ENCODE data around the gene MC1R.

Gene MC1R

DNA sequence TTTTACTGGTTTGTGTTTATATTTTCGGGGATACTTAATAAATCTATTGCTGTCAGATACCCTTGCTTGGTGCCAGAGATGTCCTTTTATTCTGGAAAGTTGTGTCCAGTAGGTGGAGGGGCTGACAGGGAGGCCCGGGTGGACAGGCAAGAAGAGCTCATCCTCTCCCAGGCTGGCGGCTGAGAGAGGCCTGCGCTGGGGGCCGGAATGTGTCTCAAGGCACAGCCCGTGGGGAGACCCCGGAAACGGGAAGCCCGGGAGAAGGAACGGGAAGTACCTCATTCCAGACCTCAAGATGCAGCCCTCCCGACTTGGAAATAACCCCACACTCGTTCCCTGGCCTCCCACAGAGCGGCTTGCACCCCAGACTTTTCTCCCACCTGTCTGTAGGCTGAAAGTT lies 17.4 kb downstream of the MC1R start:
- DNase-seq = no peak

DNA sequence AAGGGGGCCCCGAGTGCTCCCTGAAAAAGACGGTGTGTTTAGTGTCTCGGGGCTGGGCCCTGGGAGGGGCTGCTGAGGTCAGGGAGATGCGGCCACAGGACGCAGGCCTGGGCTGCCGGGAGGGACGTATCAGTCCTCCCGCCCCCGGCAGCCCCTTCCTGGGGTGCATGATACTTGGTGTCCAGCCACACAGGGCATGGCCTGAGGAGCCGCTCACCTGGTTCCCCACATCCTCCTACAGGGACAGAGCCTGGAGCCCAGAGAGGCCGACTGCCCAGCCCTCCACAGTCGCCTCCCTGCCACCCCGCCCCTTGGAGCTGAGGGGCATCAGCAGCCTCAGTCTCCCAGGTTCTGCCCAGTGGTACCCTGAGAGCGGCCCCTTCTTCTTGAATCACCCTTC lies 17.8 kb downstream of the MC1R start:
- DNase-seq = no peak

DNA sequence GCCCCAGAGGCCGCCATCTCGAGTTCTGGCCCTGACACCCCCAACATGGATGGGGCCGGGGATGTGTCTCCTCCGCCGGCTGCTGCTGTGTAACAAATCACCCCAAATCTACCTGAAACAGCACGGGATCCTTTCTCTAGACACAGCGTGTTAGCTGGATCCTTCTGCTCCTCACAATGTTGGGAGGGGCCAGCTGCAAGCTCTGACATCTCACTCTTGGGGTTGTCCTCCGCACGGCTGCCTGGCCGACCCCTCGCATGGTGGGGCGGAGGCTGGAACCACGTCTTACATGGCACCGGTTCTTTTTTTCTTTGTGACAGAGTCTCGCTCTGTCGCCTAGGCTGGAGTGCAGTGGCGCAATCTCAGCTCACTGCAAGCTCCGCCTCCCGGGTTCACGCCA lies 18.3 kb downstream of the MC1R start:
- DNase-seq = no peak

DNA sequence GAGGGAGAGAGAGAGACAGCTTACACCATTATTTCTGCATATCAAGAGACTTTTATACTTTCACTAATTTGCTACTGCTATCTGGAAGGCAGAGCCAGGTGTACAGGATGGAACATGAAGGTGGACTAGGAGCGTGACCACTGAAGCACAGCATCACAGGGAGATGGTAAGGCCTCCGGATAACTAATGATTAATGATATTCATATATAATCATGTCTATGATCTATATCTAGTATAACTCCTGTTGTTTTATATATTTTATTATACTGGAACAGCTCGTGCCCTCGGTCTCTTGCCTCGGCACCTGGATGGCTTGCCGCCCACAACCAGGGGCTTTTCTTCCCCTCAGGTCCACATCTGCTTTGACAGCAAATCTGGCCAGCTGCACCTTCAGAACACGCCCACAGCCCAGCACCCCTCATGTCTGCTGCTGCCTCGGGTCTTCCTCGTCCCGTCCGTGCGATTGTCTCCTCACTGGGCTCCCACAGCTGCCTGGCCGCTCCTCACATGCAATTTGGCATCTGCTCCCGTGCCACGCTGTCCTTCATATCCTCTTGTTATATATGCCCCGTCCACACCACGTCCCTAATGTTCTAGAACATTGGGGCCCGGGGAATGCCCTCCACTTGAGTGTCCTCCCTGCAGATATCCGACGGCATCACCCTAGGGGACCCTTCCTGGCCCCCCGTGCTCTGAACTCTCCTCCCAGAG lies 19.7 kb downstream of the MC1R start:
- DNase-seq = no peak

DNA sequence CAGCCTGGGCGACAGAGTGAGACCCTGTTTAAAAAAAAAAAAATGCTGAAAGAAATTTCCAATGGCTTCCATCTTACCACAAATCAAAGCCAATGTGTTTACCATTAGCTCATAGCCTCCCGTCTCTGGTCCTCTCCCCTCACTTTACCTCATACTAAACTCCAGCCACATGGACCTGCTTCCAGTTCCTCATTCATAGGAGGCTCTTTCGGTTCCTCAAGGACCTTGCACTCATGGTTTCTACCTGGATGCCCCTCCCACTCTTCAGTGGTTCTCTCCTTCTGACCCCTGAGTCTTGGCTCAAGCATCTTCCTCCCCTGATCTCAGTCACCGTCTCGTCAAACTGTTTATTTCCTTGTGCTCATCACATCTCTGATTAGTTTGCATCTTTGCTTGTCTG lies 26.1 kb downstream of the MC1R start:
- DNase-seq = no peak

DNA sequence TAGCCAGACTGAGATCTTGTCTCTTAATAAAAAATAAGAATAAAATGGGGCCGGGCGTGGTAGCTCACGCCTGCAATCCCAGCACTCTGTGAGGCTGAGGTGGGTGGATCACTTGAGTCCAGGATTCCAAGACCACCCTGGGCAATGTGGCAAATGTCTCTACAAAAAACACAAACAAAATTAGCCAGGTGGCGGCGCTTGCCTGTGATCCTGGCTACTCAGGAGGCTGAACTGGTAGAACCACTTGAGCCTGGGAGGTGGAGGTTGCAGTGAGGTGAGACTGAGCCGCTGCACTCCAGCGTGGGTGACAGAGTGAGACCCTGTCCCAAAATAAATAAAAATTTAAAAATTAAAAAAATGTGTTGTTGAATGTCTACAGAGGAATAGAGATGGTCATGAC lies 27.0 kb downstream of the MC1R start:
- DNase-seq = no peak

DNA sequence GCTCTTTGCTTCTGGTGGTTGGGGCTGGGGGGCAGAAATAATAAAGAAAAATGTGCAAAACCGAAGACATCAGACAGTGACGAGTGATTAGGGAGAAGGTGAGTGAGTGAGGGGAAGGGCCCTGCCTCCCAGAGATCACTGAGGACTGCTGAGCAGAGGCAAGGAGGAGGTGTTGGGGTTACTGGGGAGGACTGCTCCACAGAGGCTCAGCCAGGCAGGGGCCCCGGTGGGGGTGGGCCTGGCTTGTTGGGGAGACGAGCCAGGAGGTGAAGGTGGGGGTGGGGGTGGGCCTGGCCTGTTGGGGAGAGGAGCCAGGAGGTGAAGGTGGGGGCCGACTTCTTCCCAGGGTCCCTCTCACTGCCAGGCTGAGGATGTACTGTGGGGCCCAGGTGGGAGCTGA lies 27.9 kb downstream of the MC1R start:
- no peak for DNase-seq

DNA sequence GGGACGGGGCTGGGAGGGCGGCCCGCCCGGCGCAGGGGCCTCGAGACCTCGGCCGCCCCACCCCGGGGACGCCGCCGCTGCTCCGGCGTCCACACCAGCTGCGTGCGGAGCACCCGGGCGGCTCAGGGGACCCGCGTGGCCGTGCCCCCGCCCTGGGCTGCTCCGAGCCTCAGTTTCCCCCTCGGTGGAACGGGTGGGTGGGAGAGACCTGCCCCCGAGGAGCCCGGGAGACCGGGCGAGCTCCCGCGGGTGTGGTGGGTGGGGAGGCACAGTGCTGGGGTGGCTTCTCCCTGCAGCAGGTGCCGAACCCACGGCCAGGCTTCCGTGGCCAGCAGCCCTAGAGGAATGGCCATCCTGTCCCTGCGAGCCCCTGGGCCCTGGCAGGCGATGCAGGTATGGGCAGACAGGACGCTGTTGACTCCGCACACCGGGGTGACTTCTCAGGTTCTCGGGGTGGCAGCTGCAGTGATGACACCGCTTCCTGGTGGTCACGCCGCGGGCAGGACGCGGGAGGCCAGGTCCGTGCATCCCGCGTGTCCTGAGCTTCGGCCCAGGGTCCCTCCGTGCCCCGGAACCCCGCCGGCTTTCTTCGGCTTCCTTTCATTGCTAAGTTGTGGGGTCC lies 30.6 kb downstream of the MC1R start:
- DNase-seq = no peak

DNA sequence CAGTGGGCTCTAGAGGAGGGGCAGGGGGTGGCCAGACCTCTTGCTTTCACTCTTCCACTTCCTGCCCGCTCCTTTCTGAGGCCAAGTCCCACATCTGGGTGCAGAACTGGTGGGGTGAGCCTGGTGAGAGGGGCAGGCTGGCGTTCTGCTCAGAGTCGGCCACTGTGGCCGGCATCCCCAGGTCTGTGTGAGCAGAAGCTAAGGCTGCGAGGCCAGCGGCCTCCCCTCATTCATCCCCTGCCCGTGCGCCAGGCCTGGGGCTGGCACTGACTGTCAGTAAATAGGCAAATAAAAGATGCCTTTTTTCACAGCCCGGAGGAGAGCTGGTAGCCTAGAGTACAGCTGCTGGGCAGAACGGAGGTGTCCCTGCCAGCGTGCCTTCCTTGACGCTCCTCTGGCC lies 31.1 kb downstream of the MC1R start:
- no peak for DNase-seq

DNA sequence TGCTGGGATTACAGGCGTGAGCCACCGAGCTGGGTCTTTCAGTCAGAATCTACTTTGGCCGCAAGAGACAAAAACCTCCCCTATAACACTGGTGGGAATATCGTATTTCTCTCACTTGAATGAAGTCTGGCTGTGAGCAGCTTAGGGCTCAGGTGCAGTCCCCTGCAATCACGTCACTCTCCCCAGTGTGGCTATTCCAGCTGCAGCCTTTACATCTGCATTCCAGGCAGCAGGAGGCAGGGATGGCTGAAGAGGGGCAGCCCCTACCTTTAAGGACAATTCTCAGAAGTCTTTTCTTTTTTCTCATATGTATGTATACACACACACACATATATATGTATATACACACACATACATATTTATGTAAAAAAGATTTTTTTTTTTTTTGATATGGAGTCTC lies 32.8 kb downstream of the MC1R start:
- DNase-seq = no peak

DNA sequence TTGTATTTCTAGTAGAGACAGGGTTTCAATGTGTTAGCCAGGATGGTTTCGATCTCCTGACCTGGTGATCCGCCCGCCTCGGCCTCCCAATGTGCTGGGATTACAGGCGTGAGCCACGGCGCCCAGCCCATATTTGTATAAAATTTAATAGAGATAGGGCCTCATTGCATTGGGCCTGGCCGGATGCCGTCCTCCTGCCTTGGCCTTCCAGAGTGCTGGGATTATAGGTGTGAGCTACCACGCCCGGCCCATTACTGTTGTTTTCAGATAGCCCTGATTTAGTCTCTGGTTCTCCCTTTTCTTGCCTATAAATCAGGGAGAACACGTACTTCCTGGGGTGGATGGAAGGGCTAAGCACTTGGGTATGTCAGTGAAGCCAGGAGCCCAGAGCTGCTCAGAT lies 33.4 kb downstream of the MC1R start:
- no peak for DNase-seq

DNA sequence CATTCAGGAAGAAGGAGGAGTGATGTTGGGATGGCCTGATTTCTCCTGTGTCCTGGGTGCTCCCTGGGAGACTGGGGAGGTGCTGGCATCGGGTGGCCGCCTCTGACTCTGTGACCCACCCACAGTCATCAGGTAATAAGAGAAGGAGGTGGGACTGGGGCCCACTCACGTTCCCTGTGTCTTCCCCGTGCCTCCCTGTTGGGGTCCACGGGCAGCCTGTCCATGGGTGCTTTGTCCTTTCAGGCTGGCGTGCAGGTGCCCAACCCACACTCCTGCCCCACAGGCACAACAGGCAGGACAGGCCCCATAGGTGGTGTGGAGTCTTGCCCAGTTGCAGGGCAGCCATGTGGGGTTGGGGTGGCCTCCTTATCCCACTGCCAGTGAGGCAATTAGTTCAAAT lies 33.9 kb downstream of the MC1R start:
- no peak for DNase-seq

DNA sequence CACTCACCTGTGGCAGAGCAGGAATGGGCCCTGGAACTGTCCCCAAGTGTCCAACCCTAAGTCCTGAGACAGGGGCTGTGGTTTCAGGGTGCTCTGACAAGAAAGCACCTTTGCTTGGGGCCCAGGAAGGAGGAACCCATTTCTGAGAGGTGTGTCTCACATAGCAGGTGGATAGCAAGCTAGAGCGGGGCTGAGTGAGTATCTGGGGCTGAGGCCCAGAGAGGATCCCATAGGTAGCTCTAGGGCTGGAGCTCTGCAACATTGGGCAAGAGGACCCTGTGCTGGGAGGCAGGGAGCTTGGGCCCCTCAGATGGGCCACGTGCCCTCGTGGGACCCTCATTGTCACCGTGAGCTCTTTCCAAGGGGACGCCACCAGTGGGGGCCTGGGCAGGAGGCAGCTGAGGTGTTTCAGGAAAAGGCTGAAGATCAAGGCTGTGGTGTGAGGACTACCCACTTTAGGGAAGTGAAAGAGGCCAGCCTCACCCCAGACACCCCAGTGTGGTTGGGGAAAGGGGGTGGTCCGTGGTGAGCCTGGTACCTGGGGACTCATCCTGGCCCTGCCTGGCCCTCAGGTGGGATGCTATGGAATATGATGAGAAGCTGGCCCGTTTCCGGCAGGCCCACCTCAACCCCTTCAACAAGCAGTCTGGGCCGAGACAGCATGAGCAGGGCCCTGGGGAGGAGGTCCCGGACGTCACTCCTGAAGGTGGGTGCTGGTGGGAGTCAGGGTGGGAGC lies 35.2 kb downstream of the MC1R start:
- no peak for DNase-seq

DNA sequence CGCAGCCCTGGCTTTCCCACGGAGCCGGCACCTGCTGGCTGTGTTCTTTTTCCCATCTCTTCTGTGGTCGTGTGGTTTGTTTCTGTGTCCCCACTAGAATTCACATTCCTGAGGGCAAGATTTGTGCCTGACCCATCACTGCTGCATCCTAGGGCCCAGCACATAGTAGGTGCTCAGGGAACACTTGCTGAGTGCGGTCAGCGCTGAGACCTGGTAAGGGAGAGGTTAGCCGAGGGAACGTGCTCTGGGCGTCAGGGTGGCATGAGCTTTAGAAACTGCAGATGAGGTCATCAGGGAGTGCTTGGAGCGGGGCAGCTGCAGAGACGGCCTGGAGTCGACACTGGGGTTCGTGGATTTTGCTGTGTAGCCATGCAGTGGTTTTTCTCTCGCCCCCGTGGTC lies 35.8 kb downstream of the MC1R start:
- DNase-seq = no peak

DNA sequence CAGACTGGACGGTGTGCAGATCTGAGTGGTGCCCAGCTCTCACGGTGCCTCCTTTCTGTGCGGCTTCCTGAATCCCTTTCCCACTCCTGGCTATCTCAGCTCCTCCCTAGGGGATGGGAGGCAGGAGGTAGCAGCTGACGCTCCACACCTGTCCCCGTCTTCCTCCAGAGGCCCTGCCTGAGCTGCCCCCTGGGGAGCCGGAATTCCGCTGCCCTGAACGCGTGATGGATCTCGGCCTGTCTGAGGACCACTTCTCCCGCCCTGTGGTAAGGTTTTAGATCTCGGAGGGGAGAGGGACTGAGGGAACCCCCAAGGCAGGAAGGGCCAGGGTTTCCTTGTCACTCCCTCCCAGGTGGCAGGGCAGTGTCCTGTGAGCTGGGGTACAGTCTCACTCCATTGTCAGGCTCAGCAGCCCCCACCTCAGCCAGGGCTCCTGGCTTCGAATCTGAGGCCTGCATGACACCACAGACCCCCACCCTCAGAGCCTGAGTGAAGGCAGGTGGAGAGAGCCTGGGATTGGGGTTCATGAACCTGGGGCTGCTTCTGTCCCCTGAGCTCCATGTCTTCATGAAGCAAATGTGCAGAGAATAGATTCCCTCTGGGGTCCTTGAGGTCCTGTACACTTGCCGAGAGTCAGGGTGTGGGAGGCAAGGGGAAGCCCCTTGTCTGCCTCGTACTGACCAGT lies 36.5 kb downstream of the MC1R start:
- DNase-seq = no peak

DNA sequence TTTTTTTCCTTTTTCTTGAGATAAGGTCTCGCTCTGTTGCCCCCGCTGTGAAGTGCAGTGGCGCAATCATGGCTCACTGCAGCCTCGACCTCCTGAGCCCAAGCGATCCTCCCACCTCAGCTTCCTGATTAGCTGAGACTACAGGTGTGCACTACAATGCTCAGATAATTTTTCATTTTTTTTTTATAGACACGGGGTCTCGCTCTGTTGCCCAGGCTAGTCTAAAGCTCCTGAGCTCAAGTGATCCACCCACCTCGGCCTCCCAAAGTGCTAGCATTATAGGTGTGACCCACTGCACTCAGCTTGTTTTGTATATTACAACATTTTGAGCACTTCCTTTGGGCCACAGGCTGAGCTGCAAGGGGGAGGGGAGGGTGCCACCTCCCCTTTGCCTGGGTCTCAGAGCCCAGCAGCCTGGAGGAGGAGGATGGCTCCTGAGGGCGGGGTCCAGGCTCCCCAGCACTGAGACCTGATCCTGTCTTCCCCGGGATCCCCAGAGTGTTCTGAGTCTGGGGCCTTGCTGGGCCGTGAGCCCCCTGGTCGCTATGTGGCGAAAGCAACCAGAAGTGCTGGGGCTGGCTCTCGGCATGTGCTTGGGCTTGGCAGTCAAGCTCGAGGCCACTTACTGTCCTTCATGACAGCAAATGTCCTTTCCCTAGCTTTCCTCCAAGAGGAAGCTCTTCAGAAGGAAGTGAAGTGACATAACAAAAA lies 38.0 kb downstream of the MC1R start:
- DNase-seq = peak; percentile 56 to 75

DNA sequence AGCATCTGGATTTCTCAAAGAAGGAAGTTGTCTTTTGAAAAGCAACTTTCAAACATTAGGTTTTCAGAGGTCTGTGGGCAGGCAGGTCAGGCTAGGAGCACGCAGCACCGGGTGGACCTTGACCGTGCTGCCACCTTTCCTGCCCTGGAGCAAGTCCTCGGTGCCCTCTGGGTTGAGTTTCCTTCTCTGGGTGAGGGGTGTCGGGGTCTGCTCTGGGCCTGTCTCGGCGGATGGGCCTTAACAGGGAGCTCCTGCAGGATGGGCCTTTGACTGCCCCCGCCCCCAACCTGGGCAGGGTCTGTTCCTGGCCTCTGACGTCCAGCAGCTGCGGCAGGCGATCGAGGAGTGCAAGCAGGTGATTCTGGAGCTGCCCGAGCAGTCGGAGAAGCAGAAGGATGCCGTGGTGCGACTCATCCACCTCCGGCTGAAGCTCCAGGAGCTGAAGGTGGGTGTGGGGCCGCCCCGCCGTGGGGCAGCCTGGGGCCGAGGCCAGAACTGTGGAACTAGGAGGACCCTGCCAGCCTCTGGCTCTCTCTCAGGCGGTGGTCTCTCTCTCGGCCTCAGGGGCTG lies 38.6 kb downstream of the MC1R start:
- DNase-seq = no peak

DNA sequence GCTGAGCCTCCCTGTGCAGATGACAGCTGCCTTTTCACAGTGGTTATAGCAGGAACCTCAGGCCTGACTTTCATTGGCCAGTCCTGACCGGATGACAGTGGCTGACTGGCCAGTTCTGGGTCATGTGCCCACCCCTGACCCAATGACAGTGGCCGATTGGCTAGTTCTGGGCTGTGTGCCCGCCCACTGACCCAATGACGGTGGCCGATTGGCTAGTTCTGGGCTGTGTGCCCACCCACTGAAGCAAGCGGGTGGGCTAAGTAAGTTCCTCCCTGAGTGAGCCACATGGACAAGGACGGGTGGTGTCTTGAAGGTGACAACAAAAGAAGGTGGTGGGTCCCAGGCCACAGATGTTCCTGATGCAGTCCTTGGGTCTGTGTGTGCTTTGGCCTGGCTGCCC lies 39.4 kb downstream of the MC1R start:
- no peak for DNase-seq

DNA sequence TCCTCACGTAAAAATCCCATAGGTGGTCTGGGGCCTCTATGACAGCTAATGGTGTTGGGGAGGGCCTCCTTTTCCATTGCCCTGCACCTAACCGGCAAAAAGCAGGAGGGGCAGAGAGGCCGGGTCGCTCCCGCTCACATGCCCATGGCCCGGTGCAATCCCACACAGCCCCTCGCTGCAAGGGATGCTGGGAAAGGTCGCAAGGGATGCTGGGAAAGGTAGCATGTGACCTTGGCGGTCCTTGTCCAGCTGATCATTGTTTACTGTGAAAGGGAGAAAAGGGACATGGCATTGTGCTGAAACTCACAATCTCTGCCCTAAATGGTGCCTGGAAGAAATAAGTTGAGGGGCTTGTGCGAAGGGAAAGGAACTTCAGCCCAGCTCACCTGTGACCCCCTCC lies 39.9 kb downstream of the MC1R start:
- DNase-seq = no peak

DNA sequence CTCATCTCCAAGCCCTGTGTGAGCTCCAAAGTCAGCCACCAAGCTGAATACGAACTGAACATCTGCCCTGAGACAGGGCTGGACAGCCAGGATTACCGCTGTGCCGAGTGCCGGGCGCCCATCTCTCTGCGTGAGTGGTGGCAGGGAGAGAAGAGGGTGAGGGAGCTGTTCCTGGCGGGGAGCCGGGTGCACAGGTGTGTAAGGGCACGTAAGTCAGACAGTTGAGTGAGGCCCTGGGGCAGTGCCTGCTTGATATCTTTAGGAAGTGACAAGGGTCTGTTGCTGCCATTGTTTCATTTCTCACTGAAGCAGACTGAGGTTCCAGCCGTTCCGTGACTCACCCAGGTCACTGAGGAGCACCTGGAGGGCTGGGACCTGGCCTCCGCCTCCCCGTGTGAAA lies 42.3 kb downstream of the MC1R start:
- DNase-seq = no peak

DNA sequence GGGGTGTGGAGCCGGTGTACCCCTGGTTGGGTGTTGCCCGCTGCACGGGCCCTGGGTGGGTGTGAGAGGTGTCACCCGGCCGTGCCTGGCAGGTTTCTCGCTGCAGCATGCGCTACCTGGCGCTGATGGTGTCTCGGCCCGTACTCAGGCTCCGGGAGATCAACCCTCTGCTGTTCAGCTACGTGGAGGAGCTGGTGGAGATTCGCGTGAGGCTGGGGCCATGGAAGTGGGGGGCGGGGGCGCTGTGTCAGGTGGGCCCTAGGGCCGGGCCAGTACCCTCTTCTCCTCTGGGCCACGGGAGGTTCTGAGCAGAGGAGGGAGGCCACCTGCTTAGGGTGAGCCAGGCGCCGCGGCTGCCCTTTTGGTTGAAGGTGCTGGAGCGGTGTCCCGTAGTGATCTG lies 43.3 kb downstream of the MC1R start:
- no peak for DNase-seq

DNA sequence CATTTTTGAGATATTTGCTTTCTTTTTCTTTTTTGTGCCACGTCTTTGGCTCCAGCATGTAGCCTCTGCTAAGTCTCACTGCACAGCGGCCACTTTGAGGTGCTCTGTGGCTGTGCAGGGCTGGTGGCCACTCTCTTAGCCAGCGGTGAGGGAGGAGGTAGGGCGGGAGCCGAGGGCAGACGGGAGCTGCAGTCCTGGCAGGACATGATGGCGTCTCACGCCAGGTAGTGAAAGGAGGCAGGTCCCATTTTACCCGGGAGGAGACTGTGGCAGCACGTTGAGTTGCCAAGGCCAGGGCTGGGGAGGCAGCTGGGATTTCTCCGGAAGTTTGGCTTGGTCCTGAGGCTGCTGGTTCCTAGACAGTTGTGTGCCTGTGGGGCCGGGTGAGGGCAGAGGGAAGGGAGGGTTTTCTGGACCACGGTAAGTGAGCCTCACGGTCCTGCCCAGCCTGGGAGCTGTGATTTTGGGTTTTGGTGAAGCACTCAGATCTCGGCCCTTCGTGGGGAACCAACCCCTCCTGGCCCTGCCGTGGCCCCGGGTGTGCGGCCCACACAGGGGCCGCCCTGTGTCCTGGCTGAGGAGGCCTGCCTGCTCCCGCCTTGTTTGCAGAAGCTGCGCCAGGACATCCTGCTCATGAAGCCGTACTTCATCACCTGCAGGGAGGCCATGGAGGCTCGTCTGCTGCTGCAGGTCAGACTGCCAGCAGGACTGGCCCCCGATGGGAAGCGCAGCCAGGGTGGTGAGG lies 44.3 kb downstream of the MC1R start:
- no peak for DNase-seq

Data from AML-193 (cell line).